Suprapubic skin (tissue), 4 donors: ENCODE measurements around the gene TPRG1. TPM values are rescaled to one million over a fixed set of nuclear protein-coding genes. Genes with fewer than 3 reads are reported as not detected.

ENCODE experiments used
- DNase-seq, 2 donors: peaks; one replicate each; pipeline ENCODE4 v3.0.0-alpha.2; 2019; ENCODE audit warnings: low spot score in 2 of 2
- H3K27ac ChIP-seq: fragments of 200-600 bp; sonication (generic); one replicate; pipeline ENCODE4 v1.5.1; 2019
- H3K27me3 ChIP-seq: fragments of 200-600 bp; sonication (generic); one replicate; pipeline ENCODE4 v1.5.1; 2019
- H3K36me3 ChIP-seq: fragments of 200-600 bp; sonication (generic); one replicate; pipeline ENCODE4 v1.5.1; 2019
- H3K4me1 ChIP-seq: fragments of 200-600 bp; sonication (generic); one replicate; pipeline ENCODE4 v1.5.1; 2019
- H3K4me3 ChIP-seq: fragments of 200-600 bp; sonication (generic); one replicate; pipeline ENCODE4 v1.5.1; 2019; ENCODE audit warnings: mild to moderate bottlenecking
- H3K9me3 ChIP-seq: fragments of 200-600 bp; sonication (generic); one replicate; pipeline ENCODE4 v1.5.1; 2019
- EP300 ChIP-seq: sonication (generic); formaldehyde crosslinking; IDR thresholded peaks from one replicate; pipeline ENCODE4 v1.6.1; 2017; ENCODE audit warnings: antibody characterized with exemption
- POLR2A ChIP-seq, 2 donors: fragments of 450-650 bp; IDR thresholded peaks; one replicate each; pipeline ENCODE4 v1.6.1; 2017; ENCODE audit warnings: antibody characterized with exemption in 2 of 2, mild to moderate bottlenecking in 2 of 2, moderate library complexity in 2 of 2
- POLR2AphosphoS5 ChIP-seq, 3 donors: sonication (generic); formaldehyde crosslinking; IDR thresholded peaks; one replicate each; pipeline ENCODE4 v1.6.1; 2017; ENCODE audit warnings: antibody characterized with exemption in 3 of 3
- WGBS: methylation state at CpG from one replicate; pipeline ENCODE4 v1.1.5; 2018; 5-methylcytosine and 5-hydroxymethylcytosine counted together
- total RNA-seq, 4 donors: library from RNA; depleted of rRNA; stranded (reverse); fragments of >200 nt; gene quantifications; one replicate each; pipeline ENCODE4 v1.1.0, GENCODE V29; 2016
- TF ChIP-seq, protein P1 (sequence below), 2 donors: fragments of 200-600 bp in 1 of 2; fragments of 450-650 bp in 1 of 2; sonication (generic) in 1 of 2; IDR thresholded peaks; one replicate each; pipeline ENCODE4 v1.5.1; 2016 to 2019; ENCODE audit warnings: antibody characterized with exemption in 2 of 2, mild to moderate bottlenecking in 1 of 2, moderate library complexity in 1 of 2

The TPRG1 gene
- total RNA-seq, 4 donors from 2014 or later = 19.9 to 30.9 (median 28.4) TPM

DNA sequence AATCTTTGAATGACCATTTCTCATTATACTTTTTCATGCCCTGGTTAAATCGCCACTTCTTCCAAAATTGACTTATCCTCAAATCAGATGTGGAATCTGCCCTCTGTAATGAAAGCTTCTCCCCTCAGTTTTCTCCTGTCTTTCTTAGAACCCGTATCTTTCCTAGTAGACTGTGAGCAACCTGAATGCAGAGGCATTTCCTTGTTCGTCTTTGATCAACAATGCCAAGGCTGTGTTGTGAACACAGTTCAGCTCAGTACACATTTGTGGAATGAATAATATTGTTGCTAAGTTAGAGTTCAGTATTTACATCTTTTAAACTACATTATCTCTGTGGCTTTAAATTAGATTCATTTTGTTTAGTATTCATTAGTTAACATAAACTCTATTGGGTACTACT lies 123.3 kb downstream of the TPRG1 start:
- H3K4me1 ChIP-seq = peaks cover 6% of the 10 kb centered on the region
- TF ChIP-seq, protein P1, sequence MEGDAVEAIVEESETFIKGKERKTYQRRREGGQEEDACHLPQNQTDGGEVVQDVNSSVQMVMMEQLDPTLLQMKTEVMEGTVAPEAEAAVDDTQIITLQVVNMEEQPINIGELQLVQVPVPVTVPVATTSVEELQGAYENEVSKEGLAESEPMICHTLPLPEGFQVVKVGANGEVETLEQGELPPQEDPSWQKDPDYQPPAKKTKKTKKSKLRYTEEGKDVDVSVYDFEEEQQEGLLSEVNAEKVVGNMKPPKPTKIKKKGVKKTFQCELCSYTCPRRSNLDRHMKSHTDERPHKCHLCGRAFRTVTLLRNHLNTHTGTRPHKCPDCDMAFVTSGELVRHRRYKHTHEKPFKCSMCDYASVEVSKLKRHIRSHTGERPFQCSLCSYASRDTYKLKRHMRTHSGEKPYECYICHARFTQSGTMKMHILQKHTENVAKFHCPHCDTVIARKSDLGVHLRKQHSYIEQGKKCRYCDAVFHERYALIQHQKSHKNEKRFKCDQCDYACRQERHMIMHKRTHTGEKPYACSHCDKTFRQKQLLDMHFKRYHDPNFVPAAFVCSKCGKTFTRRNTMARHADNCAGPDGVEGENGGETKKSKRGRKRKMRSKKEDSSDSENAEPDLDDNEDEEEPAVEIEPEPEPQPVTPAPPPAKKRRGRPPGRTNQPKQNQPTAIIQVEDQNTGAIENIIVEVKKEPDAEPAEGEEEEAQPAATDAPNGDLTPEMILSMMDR (IDR thresholded peaks at IDR 0.05) = no peak
- TF ChIP-seq EP300 (no peak), POLR2AphosphoS5 (IDR thresholded peaks at IDR 0.05) (no peak), POLR2A (IDR thresholded peaks at IDR 0.05) (no peak)
- no peaks in the 10 kb centered on the region for H3K27me3 ChIP-seq
- H3K36me3 ChIP-seq = no peaks in the 10 kb centered on the region
- H3K4me3 ChIP-seq = no peak overlapping the region
- no peaks in the 10 kb centered on the region for H3K9me3 ChIP-seq
- DNase-seq = no peak
- H3K27ac ChIP-seq = no peak overlapping the region
- 78% methylated on average over 3 of the region's 3 CpGs for WGBS

GRCh38 chr3:189297932-189298331 lies 126.2 kb downstream of the TPRG1 start:
- TF ChIP-seq POLR2AphosphoS5 (IDR thresholded peaks at IDR 0.05) (no peak), POLR2A (IDR thresholded peaks at IDR 0.05) (no peak), EP300 (no peak)
- TF ChIP-seq, protein P1 (IDR thresholded peaks at IDR 0.05) = no peak
- Histone ChIP-seq H3K4me1 (peaks cover 6% of the 10 kb centered on the region), H3K9me3 (no peaks in the 10 kb centered on the region), H3K27me3 (no peaks in the 10 kb centered on the region), H3K36me3 (no peaks in the 10 kb centered on the region), H3K4me3 (no peak overlapping the region), H3K27ac (no peak overlapping the region)
- WGBS = 76% methylated on average over 4 of the region's 4 CpGs
- DNase-seq = no peak

DNA sequence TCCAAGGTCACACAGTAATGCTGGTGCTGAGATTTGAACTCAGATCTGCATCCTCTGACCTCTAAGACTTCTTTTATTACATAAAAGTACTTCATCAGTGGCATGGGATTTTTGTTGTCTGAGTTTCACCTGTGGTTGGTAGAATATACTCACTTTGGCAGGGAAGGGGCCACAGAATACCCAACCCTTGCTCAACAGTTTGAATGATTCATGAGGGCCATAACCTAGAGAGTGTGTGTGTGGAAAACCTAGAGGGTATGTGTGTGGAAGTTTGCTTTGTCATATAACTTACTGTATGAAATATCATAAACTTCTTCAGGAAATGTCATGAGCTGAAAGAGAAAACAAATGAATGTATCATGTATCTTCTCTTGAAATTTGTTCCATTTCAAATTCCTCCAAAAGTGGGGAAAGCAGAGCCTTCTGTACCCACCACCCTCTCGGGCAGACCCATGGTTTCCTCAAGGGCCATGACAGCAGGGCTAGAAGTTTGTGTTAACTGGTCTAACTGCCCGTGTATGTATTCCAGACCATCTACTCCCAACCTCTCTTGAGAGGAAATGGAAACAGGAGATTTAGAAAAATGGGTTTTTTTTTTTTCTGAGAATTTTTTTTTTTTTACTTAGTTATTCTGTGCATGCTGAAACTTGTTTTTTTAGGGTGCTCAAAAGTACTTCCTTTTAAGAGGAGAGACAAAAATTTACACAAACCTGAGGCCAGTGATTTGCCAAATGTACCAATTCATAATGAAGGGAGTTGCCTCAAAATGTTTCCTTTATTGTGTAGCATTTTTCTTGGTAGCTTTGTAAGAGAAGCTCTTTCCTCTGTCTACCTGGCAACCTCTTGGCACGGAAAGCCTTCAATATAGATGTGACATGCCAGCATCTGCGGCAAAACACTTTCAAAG lies 127.0 kb downstream of the TPRG1 start:
- no peaks in the 10 kb centered on the region for H3K36me3 ChIP-seq
- no peak for DNase-seq
- H3K4me3 ChIP-seq = no peak overlapping the region
- H3K27me3 ChIP-seq = no peaks in the 10 kb centered on the region
- WGBS = 53% methylated on average over 4 of the region's 4 CpGs
- peaks cover 6% of the 10 kb centered on the region for H3K4me1 ChIP-seq
- TF ChIP-seq EP300 (no peak), POLR2A (IDR thresholded peaks at IDR 0.05) (no peak), POLR2AphosphoS5 (IDR thresholded peaks at IDR 0.05) (no peak)
- TF ChIP-seq, protein P1 (IDR thresholded peaks at IDR 0.05) = no peak
- H3K27ac ChIP-seq = no peak overlapping the region
- no peaks in the 10 kb centered on the region for H3K9me3 ChIP-seq

GRCh38 chr3:189300345-189300744 lies 128.6 kb downstream of the TPRG1 start:
- Histone ChIP-seq H3K27ac (no peak overlapping the region), H3K9me3 (no peaks in the 10 kb centered on the region), H3K4me3 (no peak overlapping the region), H3K27me3 (no peaks in the 10 kb centered on the region), H3K36me3 (no peaks in the 10 kb centered on the region), H3K4me1 (peaks cover 17% of the 10 kb centered on the region)
- no peak for DNase-seq
- TF ChIP-seq EP300 (no peak), POLR2AphosphoS5 (IDR thresholded peaks at IDR 0.05) (no peak), POLR2A (IDR thresholded peaks at IDR 0.05) (no peak)
- TF ChIP-seq, protein P1 (IDR thresholded peaks at IDR 0.05) = no peak
- WGBS = 95% methylated on average over 1 of the region's 1 CpG

DNA sequence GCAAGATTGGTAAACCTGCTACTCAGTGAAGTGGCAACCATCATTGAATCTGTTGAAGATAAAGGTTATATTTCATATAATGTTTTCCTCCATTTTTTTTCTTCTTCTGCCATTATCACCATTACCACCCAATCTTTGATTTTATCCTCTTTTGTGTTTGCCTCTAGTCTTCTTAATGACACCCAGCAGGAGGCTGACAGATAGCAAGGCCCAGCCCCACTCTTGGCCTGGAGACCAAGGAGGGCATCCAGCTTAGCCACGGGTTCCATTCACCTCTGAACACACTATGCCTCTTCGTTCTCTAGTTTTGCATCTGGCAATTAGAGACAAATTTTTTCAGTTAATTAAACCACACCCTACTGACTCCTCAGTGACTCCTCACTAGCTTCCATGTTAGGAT lies 129.7 kb downstream of the TPRG1 start:
- H3K36me3 ChIP-seq = no peaks in the 10 kb centered on the region
- WGBS = 42% methylated on average over 2 of the region's 2 CpGs
- H3K9me3 ChIP-seq = no peaks in the 10 kb centered on the region
- no peak overlapping the region for H3K4me3 ChIP-seq
- DNase-seq = no peak
- H3K27me3 ChIP-seq = no peaks in the 10 kb centered on the region
- peaks cover 23% of the 10 kb centered on the region for H3K4me1 ChIP-seq
- H3K27ac ChIP-seq = no peak overlapping the region
- TF ChIP-seq POLR2AphosphoS5 (IDR thresholded peaks at IDR 0.05) = no peak
- no peak for TF ChIP-seq POLR2A (IDR thresholded peaks at IDR 0.05)
- no peak for TF ChIP-seq EP300
- TF ChIP-seq, protein P1 (IDR thresholded peaks at IDR 0.05) = no peak
